Measurements from ENCODE around the gene SEC14L1. TPM values are rescaled to one million over a fixed set of nuclear protein-coding genes. Genes with fewer than 3 reads are reported as not detected.

The SEC14L1 gene
- total RNA-seq, 1 donor: 101 TPM

DNA sequence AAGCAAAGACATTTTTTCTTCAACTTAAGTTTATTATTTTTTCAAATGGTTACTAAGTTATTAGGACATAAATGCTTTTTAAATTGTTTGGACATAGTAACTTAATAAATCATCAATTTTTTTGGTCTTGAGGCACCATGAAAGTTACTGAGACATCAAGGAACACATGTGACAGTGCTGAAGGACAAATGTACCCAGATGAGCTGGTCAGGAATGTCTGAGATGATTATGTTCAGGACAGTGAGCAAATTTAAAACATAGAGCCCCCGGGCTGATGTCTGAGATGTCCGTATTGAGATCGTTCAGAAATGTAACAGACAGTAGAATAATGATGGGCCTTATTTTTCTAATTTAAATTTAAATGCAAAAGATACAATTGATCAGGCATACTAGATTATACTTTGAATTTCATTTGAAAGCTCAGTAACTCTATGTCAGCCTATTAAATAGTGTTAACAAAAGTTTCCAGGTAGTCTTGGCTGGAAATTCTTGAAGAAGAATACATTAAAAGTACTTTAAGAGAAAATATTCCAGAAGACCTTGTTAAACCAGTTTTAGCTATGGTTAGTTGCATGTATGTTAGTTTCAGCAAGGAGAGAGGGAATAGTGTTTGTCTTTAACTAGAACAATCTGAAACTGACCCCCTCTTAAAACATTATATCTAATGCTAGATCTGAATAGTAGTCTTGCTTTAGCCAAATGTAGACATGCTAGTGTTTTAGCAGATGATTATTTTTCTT, 36.4 kb downstream of the SEC14L1 start:
- DNase-seq (ENCODE audit: low read depth): no peak
- TF ChIP-seq CTCF (IDR thresholded peaks at IDR 0.05; ENCODE audit: insufficient read depth, low read depth, low read length): no peak
- H3K4me3 ChIP-seq (ENCODE audit: low read depth, low read length): no peak overlapping the region

- no peak for DNase-seq (ENCODE audit: low read depth)
- no peak overlapping the region for H3K4me3 ChIP-seq (ENCODE audit: low read depth, low read length)
- TF ChIP-seq CTCF (IDR thresholded peaks at IDR 0.05; ENCODE audit: insufficient read depth, low read depth, low read length): no peak
These were observed 37.3 kb downstream of the SEC14L1 start for GRCh38 chr17:77178050-77178449.

- H3K4me3 ChIP-seq (ENCODE audit: low read depth, low read length): no peak overlapping the region
- TF ChIP-seq CTCF (IDR thresholded peaks at IDR 0.05; ENCODE audit: insufficient read depth, low read depth, low read length): no peak
- DNase-seq (ENCODE audit: low read depth): no peak
These were observed 37.8 kb downstream of the SEC14L1 start for GRCh38 chr17:77178563-77178962.

DNA sequence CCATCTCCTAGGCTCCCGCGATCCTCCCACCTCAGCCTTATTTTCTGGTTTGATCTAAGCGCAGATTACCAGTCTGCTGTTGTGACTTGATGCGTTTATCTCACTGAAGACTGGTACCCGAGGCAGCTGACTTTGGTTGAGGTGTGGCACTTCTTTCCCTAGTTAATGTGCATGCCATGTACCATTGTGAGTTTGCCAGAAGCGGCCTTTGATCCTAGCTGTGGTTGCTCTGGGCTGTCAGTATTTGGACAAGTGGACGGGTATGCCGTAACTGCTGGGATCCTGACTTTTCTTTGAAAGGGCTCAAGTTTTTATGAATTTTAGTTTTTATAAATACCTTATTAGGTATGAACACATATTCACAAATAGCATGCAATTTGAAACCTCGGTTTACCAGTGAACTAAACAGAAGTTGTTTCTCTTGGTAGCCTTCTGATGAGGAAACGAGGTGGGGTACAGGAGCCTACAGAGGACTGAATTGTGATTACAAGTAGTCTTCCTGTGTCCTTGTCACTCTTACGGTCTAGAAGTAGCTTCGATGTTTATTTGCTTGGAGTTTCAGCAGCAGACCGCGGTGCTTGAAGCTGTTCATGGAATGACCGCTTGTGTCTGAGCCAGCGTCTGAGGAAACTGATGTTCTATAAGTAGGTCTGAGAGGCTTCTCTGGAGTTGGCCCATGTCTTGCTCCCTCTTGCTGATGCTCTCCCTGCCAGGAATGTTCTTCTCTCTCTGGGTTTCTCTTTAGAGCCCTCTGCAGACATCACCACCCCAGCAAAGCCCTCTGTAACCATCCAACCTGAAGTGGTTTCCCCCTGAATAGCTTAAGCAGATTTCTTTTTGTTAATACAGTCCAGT, 40.0 kb downstream of the SEC14L1 start:
- no peak for DNase-seq (ENCODE audit: low read depth)
- H3K4me3 ChIP-seq (ENCODE audit: low read depth, low read length): no peak overlapping the region
- no peak for TF ChIP-seq CTCF (IDR thresholded peaks at IDR 0.05; ENCODE audit: insufficient read depth, low read depth, low read length)

GRCh38 chr17:77182205-77183172, 41.7 kb downstream of the SEC14L1 start:
- no peak for TF ChIP-seq CTCF (IDR thresholded peaks at IDR 0.05; ENCODE audit: insufficient read depth, low read depth, low read length)
- DNase-seq (ENCODE audit: low read depth): no peak
- H3K4me3 ChIP-seq (ENCODE audit: low read depth, low read length): no peak overlapping the region

GRCh38 chr17:77184474-77184873, 43.7 kb downstream of the SEC14L1 start:
- TF ChIP-seq CTCF (IDR thresholded peaks at IDR 0.05; ENCODE audit: insufficient read depth, low read depth, low read length): no peak
- DNase-seq (ENCODE audit: low read depth): no peak
- H3K4me3 ChIP-seq (ENCODE audit: low read depth, low read length): no peak overlapping the region
